ENCODE data around the gene HADHA.

GRCh38 chr2:26196683-26197418 lies 47.6 kb downstream of the HADHA start:
- TF ChIP-seq CTCF (IDR thresholded peaks at IDR 0.05) (no peak), POLR2A (IDR thresholded peaks at IDR 0.05) (no peak)

Measured in heart left ventricle (tissue), 13 donors.